Measurements from ENCODE around the gene SNX25.
A peak's percentile ranks its signal among the peaks of the same experiment; 100 is the strongest.
"Not testable (repeated sequence)": the region's sequence is repeated elsewhere in the genome, so short reads cannot be mapped to it uniquely, and the experiment has no call there.

SNX25 gene

DNA sequence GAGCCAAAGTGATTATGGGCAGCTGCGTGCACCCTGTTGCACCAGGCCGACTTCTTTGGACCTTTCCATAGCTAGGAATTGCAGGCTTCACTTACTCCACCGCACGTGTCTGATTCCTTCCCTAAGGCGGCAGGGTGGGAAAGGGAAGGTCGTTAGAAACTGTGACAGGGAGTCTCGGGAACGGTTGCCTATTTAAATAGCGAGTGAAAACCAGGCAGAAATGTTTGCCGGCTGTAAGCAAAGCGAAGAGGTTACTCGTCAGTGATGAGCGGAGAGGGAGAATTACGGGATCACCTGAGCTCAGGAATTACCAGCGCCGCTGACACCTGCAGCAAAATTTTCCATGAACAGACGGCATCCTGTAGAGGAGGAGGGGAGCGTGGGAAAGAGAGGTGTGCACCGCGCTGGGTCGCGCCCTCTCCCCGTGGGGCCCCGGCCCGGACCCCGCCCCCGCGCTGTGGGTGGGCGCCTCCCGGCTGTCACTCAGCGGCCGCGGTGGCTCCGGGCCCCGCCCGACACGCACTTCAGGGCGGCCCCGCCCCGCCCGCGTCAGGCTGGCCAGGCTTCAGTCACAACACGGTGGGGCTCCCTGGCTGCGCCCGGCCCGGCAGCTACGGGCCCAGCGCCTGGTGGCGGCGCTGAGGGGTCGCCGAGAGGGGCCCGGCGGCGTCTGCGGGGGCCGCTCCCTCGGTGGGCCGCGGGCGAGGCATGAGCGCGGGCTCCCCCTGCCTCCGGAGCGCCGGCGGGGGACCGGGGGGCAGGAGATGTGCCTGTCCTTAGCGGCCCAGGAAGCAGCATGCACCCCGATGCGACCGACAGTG lies at the start of gene SNX25:
SNX25 (plus strand) TSS at position 568 of the 821 bp plus-strand sequence; CDS start at position 797, 229 bp downstream.
- DNase-seq = peak; percentile 92

DNA sequence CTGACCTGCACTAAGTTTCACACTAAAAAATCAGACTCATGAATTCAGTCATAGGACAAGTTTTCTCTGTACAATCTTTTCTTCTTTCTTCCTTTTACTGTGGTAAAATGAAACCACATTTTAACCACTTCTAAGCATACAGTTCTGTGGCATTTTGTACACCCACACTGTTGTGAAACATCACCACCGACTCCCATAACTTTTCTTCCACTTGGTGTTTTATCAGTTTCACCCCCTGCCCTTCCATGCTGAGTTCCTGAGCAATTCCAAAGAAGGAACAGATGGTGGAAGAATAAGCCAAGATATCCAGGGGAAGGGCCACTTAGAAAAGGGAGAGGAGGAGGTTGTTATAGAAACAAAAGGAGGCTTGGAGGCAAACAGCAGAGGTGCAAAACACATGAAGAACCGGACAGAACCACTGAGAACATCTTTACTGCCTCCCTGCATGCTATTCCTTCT lies 43.8 kb upstream of the SNX25 start:
- no peak for DNase-seq

DNA sequence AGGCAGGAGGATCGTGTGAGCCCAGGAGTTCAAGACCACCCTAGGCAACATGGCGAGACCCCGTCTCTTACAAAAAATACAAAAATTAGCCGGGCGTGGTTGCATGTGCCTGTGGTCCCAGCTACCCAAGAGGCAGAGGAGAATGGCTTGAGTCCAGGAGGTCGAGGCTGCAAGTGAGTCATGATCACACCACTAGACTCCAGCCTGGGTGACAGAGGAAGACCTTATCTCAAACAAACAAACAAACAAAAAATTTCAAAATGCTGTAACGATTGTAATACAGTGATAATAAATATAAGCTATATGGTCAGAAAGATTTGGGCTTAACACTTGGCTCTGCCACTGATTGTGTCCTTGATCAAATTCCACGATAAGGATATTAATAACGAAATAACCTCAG lies 42.2 kb upstream of the SNX25 start:
- no peak for DNase-seq

DNA sequence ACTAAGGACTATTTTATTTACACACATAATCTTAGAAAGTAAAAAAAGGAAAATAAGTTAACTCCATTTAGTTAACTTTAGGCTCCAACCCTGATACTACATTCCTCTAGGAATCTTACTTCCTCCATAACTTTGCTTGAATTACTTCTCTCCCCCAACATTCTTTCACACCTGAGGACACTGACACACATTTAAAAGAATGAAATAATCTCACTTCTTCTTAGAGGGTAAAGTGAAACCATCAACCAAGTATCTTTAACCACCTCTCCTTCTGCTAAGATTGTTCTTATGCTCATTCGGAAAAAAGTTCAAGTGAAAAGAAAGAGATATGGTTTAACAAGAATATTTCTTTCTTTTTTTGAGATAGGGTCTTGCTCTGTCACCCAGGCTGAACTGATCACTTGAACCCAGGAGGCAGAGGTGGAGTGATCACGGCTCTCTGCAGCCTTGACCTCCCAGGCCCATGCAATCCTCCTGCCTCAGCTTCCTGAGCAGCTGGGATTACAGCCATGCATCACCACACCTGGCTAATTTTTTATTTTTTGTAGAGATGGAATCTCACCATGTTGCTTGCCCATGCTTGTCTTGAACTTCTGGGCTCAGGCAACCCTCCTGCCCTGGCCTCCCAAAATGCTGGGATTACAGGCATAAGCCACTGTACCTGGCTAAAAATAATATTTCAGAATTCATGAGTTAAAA lies 37.9 kb upstream of the SNX25 start:
- no peak for DNase-seq

DNA sequence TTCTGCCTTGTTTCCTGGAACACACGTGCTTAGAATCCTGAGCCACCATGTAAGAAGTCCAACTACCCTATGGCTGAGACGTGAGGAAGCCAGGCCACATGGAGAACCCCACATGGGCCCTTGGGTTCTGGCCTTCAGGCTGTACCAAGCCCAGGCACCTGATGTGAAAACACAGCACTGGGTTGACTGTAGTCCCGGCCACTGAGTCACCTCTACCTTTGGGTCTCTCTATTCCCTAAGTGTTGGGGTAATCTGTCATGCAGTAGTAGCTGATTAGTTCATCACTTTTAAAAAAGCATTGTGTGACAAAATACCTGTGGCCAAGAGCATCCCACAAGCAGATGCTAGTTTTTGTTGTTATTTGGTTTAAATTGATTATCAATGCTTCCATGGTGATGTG lies 29.9 kb upstream of the SNX25 start:
- no peak for DNase-seq

DNA sequence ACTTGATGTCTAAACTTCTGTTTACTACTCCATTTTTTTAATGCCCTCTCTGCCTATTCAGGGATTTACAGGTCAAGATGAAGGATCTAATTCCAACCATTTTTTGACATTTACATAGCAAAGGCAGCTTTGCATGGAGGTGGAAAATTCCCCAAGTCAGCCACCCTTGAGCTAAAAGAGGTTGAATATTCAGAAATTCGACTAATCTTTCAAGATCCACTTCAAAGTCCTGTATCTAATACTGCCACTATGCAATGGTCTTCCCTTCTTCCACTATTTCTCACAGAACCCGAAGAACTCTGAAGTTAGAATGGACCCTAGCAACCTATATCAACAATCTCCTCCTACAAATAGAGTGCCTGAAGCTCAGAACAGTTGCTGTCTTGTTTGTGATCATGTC lies 27.2 kb upstream of the SNX25 start:
- no peak for DNase-seq

DNA sequence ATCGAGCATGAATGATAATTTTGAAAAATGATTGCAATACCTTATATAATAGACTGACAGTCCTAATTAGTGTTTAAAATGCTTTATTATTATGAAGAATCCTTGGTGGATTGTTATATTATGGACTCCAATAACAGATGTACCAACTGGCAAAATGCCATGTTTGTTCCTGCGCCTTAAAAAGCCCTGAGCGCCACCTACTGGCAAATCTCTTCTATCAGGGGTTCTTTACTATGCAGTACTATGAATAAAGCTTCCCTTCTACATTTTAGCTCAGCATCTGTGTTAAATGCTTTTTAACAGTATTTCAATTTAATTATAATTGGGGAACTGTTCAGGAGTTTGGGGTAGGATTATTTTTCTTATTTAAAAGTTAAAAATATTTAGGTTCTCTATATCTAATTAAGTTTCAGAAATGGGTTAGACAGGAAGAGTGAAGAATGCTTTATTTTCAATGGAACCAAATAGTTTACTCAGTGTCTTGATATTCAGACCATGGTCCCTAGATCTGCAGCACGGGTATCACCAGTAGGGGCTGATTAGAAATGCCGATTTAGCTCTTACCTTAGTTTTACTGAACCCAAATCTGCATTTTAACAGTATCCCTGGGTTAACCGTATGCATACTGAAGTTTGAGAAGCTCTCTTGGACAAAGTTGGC lies 25.6 kb upstream of the SNX25 start:
- DNase-seq = peak; percentile 93

DNA sequence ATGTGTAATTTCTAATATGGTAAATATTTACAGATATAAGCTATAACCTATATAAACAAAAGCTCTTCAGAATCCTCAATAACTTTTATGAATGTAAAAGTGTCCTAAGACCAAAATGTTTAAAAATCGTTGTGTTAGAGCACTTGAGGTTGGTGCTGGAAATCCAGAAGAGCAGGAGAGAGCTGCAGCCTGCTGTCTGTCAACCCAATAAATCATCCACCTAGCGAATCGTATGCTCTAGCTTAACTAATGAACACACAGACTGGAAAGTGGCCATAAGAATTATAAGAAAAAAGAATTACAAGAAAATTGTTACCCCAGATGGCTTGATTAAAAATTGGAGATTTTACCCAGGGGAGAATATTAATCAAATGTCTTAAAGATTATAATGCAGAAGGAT lies 22.6 kb upstream of the SNX25 start:
- DNase-seq = no peak

DNA sequence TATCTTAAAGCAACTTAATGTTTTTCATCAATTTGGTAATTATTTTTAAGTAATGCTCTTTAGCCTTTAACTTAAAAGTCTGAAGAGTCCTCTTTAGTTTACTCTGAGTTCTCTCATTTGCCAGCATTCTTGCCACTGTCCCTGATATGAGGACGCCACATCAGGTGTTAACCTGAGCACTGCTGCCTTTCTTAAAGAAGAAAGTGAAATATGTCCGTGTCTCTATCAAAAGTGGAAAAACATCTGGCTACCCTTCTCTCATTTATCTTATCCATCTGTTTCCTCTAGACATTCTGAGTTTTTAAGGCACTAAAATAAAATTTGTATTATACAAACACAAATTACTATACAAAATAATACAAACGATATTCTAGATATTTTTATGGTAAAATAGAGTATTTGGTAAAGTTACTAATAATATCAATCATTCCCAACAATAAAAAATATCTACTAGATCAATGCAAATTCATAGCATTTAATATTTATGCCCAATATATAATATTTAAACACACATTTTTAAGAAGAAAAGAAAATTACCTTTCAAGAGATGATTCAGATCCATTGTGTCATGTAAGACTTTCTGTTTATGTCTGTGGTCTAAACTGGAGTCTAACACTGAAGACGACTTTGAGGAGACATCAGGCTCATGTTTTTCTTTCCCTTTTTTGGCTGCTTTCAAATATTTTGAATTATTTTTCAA lies 19.6 kb upstream of the SNX25 start:
- DNase-seq = no peak

DNA sequence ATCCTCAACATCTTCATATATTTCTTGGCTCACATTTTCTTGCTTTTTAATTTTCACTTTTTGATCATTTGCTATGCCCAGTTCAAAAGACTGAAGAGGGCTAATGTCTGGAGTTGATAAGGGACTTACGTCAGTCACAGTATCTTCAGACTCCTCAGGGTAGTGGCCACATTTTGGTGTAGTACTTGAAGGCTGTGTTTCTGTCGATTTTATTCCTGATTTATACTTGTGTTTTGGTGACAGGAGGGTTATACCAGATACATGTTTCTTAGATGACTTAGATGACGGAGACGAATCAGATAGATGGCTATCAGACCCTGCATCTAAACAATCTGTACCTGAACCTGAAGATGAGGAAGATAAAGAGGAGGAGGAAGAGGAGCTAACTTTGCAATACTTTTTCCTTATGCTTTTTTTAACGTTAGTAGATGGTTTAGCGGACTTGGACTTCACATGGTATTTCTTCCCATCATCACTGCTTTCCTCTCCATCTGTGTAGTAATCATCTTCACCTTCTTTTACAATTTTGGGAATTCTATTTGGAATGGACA lies 19.0 kb upstream of the SNX25 start:
- DNase-seq = no peak

DNA sequence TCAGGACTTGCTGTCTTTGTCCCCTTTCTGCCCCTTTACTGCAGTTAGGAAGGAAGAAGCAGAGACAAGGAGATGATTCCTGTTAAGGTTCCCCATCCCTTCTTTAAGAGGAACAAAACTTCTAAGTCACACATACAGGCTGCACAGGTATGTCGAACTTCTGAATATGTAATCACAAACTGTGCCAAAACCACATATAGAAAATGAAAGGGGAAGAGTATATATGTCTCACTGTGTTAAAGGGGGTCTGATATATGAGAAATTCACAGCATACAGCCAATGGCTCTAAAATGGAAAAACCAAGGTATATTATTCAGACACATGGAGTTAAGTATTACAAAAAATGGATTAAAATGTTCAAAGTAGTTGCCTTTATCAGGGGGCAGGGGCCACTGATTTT lies 17.3 kb upstream of the SNX25 start:
- no peak for DNase-seq

DNA sequence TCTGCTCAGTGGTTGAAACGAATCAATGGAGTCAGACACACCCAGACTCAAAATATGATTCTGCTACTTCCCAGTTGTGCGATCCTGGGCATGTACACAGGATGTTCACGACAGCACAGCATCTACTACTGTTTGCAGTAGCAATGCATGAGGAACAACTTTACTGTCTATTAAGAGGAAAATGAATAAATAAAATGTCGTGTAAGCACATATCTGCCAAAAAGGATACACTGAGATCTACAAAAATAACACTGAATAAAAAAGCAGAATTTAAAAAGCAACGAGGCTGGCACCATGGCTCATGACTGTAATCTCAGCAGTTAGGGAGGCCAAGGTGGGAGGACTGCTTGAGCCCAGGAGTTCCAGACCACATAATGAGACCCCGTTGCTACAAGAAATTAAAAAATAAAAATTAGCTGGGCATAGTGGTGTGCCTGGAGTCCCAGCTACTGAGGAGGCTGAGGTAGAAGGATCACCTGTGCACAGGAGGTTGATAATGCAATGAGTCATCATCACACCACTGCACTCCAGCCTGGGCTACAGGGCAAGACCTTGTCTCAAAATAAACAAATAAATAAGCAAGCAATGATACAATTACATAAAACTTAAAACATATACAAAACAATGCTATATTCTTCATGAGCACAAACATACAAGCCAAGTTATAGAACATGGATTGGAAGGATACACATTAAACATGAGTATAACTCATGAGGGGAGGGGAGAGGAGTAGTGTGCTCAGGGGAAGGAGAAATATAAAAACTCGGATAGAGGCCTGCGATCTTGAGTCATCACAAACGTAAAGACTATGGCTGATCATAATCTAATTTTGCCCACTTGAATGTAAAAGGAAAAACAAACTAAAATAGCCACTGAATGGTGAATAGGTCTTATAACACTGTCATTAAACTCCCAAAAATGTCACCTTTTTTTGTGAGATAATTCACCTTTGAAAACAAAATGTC lies 14.2 kb upstream of the SNX25 start:
- DNase-seq = no peak

DNA sequence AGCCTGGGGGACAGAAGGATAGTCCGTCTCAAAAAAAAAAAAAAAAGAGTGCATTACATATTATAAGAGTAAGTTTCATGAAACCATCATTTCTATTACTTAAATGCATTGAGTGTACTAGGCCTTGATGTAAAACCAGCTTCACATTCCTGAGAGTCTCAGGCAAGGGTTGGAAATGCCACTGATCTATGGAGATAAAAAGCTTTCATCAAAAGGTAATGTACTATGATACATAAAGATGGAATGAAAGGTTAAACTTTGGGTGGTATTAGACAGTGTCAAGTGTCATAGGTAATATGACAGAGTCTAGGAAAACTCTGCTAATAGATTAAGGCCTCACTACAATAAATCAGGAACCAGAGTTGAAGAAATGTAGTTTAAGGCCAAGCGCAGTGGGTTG lies 13.0 kb upstream of the SNX25 start:
- DNase-seq = no peak

DNA sequence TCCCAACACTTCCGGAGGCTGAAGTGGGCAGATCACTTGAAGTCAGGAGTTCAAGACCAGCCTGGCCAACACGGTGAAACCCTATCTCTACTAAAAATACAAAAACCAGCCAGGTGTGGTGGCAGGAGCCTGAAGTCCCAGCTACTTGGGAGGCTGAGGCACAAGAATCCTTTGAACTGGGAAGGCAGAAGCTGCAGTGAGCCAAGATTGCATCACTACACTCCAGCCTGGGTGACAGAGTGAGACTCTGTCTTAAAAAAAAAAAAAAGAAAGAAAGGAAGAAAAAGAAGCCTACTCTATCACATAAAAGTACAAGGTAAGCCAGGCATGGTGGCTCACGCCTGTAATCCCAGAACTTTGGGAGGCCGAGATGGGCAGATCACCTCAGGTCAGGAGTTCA lies 11.2 kb upstream of the SNX25 start:
- DNase-seq = not testable (repeated sequence)

DNA sequence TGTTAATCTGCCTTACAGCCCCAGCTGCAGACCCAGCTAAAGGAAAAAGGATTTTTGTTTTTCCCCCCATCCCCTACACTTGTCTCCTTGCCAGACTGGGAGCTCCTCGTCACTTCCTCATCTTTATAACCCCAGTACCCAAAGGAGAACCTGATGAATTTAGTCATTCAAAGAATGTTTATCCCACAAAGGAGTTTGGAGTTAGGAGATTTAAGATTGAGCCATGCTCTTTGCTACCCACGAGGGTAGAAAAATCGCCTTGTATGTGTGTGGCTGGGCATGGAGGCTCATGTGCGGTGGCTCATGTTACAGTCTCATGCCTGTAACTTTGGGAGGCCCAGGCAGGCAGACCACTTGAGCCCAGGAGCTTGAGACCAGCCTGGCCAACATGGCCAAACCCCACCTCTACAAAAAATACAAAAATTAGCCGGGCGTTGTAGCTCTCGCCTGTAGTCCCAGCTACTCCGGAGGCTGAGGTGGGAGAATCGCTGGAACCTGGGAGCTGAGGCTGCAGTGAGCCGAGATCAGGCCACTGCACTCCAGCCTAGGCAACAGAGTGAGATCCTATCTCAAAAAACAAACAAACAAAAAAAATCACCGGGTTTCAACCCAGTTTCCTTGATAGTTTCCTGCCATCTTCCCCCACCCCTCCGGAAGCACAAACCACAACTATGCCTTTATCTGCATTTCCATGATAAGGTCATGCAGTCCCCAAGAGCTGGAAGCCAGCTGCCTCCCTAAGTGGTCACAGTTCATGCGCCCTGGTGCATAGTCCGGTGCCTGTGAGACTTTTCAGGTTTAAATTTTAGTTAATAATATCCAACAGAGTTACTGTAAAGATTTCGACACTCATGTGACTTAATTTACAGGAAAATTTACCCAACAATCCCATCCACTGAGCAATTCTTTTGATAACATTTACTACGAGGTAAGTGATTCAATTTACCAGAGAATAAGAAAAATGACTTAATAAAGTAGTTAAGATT lies 7.1 kb upstream of the SNX25 start:
- DNase-seq = peak; percentile 50

DNA sequence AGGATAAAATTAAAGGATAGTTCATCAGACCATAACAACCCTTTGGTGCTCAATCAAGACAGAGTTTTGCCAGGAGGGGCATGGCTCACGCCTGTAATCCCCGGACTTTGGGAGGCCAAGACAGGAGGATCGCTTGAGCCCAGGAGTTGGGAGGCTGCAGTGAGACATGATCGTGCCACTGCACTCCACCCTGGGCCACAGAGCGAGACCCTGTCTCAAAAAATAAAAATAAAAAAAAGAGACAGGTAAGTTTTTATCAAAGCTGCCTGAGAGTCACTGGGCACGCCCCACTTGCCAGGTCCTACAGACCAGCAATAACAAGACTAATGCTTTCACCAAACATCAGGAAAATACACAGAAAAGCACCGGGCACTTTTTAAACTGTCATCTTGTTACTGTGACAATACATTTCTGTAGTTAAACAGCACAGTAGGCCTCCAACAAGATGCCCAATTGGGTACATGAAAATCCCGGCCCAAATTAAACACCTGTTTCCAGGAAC lies 6.4 kb upstream of the SNX25 start:
- DNase-seq = no peak

DNA sequence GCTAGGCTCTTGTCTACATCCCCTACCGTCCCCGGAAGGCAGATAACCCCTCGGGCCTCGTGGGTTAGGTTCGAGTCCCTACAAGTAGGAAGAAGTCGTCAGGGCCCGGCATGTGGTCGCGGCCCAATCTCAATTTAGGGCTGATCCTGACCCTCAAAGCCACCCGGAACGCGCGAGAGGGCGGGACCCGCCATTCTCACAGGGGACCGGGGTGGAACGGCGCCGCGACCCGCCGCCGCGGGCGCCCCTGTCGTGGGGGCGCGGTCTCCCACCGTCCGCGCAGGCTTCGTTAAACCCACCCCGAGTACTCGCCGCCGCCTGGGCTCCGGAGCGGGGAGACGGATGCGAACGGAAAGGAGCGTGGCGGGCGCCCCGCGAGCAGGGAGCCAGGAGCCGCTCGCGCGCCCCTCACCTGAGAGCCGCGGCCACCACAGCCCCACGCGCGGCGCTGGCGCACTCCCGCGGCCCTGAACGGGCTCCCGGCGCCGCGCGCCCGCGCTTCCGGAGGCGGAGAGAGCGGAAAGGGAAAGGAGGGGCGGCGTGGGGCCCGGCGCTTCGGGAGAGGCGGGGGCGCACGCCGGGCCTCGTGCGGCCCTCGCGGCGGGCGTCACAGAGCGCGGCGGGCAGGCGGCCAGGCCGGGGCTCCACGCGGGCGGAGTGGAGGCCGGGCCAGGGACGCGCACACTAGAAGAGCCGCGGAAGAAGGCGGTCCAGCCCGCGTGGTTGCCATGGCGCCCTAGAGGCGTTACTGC lies 5.7 kb upstream of the SNX25 start, which contains the start of gene CFAP97:
CFAP97 (minus strand) TSS at position 515 of the 752 bp plus-strand sequence. CDS start 12,804 bp downstream, outside the sequence.
- DNase-seq = peak; percentile 94

DNA sequence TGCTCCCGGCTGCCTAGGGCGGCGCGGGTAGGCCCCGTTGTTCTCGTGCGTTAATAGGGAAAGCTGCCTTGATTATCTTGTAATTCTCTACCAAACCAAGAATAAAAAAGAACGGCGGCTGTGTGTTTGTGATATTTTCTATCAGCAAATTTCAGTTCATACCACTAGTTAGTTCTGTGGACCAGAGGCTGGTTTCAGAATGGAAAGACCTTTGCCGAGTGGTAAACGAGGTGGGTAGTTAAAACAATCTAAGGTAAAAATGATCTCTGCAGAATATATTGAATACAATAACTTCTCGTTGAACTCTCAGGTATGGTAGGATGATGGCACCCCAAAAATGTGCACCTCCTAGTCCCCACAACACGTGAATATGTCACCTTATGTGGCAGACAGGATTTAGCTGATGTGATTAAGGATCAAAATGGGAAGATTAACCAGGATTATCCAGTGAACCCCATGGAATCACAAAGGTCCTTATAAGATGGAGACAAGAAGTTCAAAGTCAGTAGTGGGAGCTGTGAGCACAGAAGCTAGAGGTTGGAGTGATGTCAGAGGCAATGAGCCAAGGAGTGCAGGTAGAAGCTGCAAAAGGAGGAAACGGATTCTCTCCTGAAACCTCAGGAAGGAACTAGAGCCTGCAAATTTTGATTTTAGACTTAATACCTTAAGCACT lies 5.0 kb upstream of the SNX25 start:
- DNase-seq = peak; percentile 63
